Erythroblast (primary cell): ENCODE measurements around the gene SLC2A10.

Experiments
- DNase-seq, 2 experiments: peaks; one replicate each; lab custom pipeline; 2025; lab: John Stamatoyannopoulos, UW
- GATA1 ChIP-seq: IDR thresholded peaks from 2 replicates; pipeline ENCODE4 v1.6.1; 2011; ENCODE audit warnings: low read depth, mild to moderate bottlenecking, control low read depth, low read length, moderate library complexity
- POLR2A ChIP-seq: IDR thresholded peaks from 2 replicates; pipeline ENCODE4 v1.6.1; 2011; ENCODE audit warnings: mild to moderate bottlenecking, low read length

Gene SLC2A10

GRCh38 chr20:46770330-46771194, 61.1 kb downstream of the SLC2A10 start:
- TF ChIP-seq GATA1, result no peak
- no peak for TF ChIP-seq POLR2A
- DNase-seq, result no peak

- no peak for DNase-seq
- TF ChIP-seq GATA1, result no peak
- no peak for TF ChIP-seq POLR2A
Observed at GRCh38 chr20:46771195-46771588, 61.7 kb downstream of the SLC2A10 start.

DNA sequence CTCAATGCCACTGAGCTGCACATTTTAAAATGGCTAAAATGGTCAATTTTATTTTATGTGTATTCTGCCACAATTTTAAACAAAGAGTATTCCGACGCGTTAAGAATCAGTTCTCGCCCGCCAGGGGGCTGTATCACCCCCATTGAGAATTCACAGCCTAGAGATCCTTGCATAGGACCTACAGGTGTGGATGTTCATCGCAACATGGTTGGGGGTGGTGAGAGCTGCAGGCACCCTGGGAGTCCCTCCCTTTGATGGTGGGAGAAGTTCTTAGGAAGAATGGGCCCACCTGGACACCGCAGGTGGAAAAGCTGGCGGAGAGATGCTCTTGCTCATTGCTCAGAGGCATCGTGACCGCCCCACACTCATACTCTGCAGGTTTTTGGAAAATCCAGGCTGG, 63.5 kb downstream of the SLC2A10 start:
- DNase-seq, result no peak
- TF ChIP-seq POLR2A (no peak), GATA1 (no peak)

DNA sequence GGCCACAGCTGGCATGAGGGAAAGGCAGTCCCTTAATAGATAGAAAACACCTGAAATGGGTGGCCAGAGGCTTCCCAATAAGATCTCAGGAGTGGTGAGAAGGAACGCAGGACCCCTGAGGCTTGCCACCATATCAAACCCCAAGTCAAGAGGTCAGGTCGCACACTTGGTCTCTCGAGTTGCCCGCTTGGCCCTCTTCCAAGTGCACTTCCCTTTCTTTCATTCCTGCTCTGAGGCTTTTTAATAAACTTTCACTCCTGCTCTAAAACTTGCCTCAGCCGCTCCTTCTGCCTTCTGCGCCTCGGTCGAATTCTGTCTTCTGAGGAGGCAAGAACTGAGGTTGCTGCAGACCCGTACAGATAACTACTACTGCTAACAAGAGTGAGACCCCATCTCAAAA, 64.2 kb downstream of the SLC2A10 start:
- TF ChIP-seq POLR2A (no peak), GATA1 (no peak)
- DNase-seq, result no peak

DNA sequence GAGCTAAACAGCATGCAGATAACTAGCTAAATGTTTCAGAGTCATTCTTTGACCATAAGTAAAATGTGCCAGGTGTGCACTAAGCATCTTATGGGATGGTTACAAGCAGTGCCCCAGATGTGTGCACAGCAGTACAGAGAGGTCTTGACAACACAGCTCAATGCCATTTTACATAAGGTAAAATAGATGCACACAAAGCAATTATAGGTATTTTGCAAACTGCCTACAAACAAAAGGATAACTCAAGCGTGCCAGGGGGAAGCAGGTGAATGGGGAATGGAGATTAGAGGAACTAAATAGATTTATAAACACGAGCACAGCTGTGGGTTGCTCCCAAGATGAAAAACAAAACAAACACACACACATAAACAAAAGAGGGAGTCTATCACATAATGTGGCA, 64.8 kb downstream of the SLC2A10 start:
- no peak for TF ChIP-seq GATA1
- no peak for TF ChIP-seq POLR2A
- DNase-seq, result no peak

- TF ChIP-seq POLR2A (no peak), GATA1 (no peak)
Observed at GRCh38 chr20:46774943-46775560, 65.6 kb downstream of the SLC2A10 start.

DNA sequence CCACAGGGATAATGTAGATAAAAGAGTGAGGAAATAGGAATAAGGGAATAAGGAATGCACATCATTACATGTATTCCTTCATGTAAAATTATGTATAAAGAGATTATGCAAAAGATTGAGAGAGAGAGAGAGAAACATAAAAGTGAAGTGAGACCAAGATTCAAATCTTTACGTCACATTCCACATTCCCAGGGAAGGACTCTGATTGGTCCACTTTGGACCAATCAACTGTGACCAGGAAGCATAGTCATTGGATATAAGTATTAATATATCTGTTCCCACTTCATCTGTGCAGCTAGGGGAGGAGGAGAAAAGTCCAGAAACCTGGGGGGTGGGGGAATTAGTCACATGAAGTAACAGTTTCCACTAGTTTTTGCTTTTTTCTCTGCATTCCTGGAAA, 66.4 kb downstream of the SLC2A10 start:
- TF ChIP-seq GATA1 (no peak), POLR2A (no peak)
- no peak for DNase-seq

More at GRCh38 chr20:46774943-46775560, 65.6 kb downstream of the SLC2A10 start:
- DNase-seq, result no peak

DNA sequence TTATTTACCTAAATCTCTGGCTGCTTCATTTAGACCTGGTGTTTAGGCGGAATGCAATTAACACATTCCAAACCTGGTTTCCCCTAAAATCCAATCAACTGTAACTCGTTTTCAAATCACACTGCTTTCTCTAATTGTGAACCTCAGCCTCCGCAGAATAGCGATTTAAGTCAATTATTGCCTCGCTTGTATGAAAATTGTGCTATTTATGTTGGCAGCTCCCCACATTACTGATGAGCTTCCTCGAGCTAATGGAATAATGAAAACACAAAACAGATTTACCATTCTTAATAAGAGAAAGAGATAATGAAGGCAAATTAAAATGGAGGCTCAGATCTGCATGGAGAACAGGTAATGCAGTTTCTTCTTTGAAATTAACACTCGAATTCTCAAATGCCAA, 67.9 kb downstream of the SLC2A10 start:
- no peak for TF ChIP-seq GATA1
- no peak for TF ChIP-seq POLR2A
- no peak for DNase-seq

- DNase-seq, result no peak
- TF ChIP-seq POLR2A (no peak), GATA1 (no peak)
Observed at GRCh38 chr20:46779831-46780230, 70.4 kb downstream of the SLC2A10 start.

- no peak for DNase-seq
- TF ChIP-seq GATA1, result no peak
- no peak for TF ChIP-seq POLR2A
Observed at GRCh38 chr20:46784436-46785127, 75.1 kb downstream of the SLC2A10 start.
